H9 (cell line): Measurements from ENCODE around the gene PAX9. TPM values are rescaled to one million over a fixed set of nuclear protein-coding genes. Genes with fewer than 3 reads are reported as not detected.

Source experiments
- DNase-seq: peaks from one replicate; pipeline ENCODE4 v3.0.0-alpha.2; 2017
- H2AFZ ChIP-seq: one replicate; pipeline ENCODE4 v1.6.1; 2013; ENCODE audit warnings: mild to moderate bottlenecking, low read length, control low read depth, moderate library complexity
- H2AK5ac ChIP-seq: 2 replicates; pipeline ENCODE4 v1.6.1; 2013; ENCODE audit warnings: low read length, control low read depth, mixed read lengths; ENCODE audit not compliant: insufficient read length
- H2BK120ac ChIP-seq: one replicate; pipeline ENCODE4 v1.6.1; 2013; ENCODE audit warnings: low read depth, mild to moderate bottlenecking, low read length, control low read depth, inconsistent platforms; ENCODE audit not compliant: poor library complexity, severe bottlenecking
- H2BK12ac ChIP-seq: 2 replicates; pipeline ENCODE4 v1.6.1; 2013; ENCODE audit warnings: low read length, control low read depth, mixed read lengths, low read depth; ENCODE audit not compliant: insufficient read length
- H2BK15ac ChIP-seq: 2 replicates; pipeline ENCODE4 v1.6.1; 2013; ENCODE audit warnings: low read depth, low read length, control low read depth
- H2BK20ac ChIP-seq: one replicate; pipeline ENCODE4 v1.6.1; 2013; ENCODE audit warnings: low read depth, mild to moderate bottlenecking, low read length, control low read depth, inconsistent platforms; ENCODE audit not compliant: poor library complexity, severe bottlenecking
- H2BK5ac ChIP-seq: 2 replicates; pipeline ENCODE4 v1.6.1; 2013; ENCODE audit warnings: low read length, control low read depth, mixed read lengths; ENCODE audit not compliant: insufficient read length
- H3K14ac ChIP-seq: 2 replicates; pipeline ENCODE4 v1.6.1; 2013; ENCODE audit warnings: low read length, control low read depth; ENCODE audit not compliant: insufficient read depth
- H3K18ac ChIP-seq: 2 replicates; pipeline ENCODE4 v1.6.1; 2013; ENCODE audit warnings: low read depth, mild to moderate bottlenecking, mixed read lengths, low read length, control low read depth; ENCODE audit not compliant: insufficient read length
- H3K23ac ChIP-seq: 2 replicates; pipeline ENCODE4 v1.6.1; 2013; ENCODE audit warnings: low read length, control low read depth, mixed read lengths, low read depth; ENCODE audit not compliant: insufficient read length
- H3K23me2 ChIP-seq: 2 replicates; pipeline ENCODE4 v1.6.1; 2013; ENCODE audit warnings: low read depth, mild to moderate bottlenecking, mixed read lengths, low read length, control low read depth; ENCODE audit not compliant: insufficient read length, poor library complexity, severe bottlenecking
- H3K27ac ChIP-seq: 2 replicates; pipeline ENCODE4 v1.5.1; 2013; ENCODE audit warnings: low read length, control low read depth, mixed read lengths, low read depth; ENCODE audit not compliant: insufficient read length
- H3K27me3 ChIP-seq: 2 replicates; pipeline ENCODE4 v1.6.1; 2013; ENCODE audit warnings: low read length, control low read depth, inconsistent platforms; ENCODE audit not compliant: insufficient read depth
- H3K4ac ChIP-seq: 2 replicates; pipeline ENCODE4 v1.6.1; 2013; ENCODE audit warnings: low read depth, mild to moderate bottlenecking, control low read depth, inconsistent platforms, low read length, moderate library complexity
- H3K4me1 ChIP-seq: 2 replicates; pipeline ENCODE4 v1.6.1; 2013; ENCODE audit warnings: low read length, control low read depth, inconsistent platforms; ENCODE audit not compliant: insufficient read depth
- H3K4me2 ChIP-seq: 2 replicates; pipeline ENCODE4 v1.6.1; 2013; ENCODE audit warnings: low read length, control low read depth, mixed read lengths; ENCODE audit not compliant: insufficient read length, insufficient read depth
- H3K56ac ChIP-seq: 2 replicates; pipeline ENCODE4 v1.6.1; 2013; ENCODE audit warnings: low read depth, mild to moderate bottlenecking, mixed read lengths, low read length, control low read depth; ENCODE audit not compliant: insufficient read length
- H3K79me1 ChIP-seq: 2 replicates; pipeline ENCODE4 v1.6.1; 2013; ENCODE audit warnings: low read depth, mild to moderate bottlenecking, moderate library complexity, low read length, control low read depth, inconsistent platforms; ENCODE audit not compliant: insufficient read depth, poor library complexity, severe bottlenecking
- H3K79me2 ChIP-seq: 2 replicates; pipeline ENCODE4 v1.6.1; 2013; ENCODE audit warnings: low read length, control low read depth, inconsistent platforms; ENCODE audit not compliant: insufficient read depth
- H3K9ac ChIP-seq: 2 replicates; pipeline ENCODE4 v1.6.1; 2013; ENCODE audit warnings: low read length, control low read depth, mixed read lengths; ENCODE audit not compliant: insufficient read length; ENCODE audit errors: extremely low read depth
- H3K9me3 ChIP-seq: one replicate; pipeline ENCODE4 v1.6.1; 2013; ENCODE audit warnings: low read depth, low read length, inconsistent platforms; ENCODE audit not compliant: control insufficient read depth
- H3T11ph ChIP-seq: one replicate; pipeline ENCODE4 v1.6.1; 2013; ENCODE audit warnings: mild to moderate bottlenecking, low read length, control low read depth, inconsistent platforms
- H4K20me1 ChIP-seq: one replicate; pipeline ENCODE4 v1.6.1; 2013; ENCODE audit not compliant: control insufficient read depth, insufficient read length, insufficient read depth
- H4K5ac ChIP-seq: 2 replicates; pipeline ENCODE4 v1.6.1; 2013; ENCODE audit warnings: low read depth, mild to moderate bottlenecking, mixed read lengths, low read length, control low read depth; ENCODE audit not compliant: insufficient read length
- H4K8ac ChIP-seq: replicated peaks from 2 replicates; pipeline ENCODE4 v1.6.1; 2013; ENCODE audit warnings: low read length, control low read depth, mixed read lengths, low read depth; ENCODE audit not compliant: insufficient read length
- H4K91ac ChIP-seq: 2 replicates; pipeline ENCODE4 v1.6.1; 2013; ENCODE audit warnings: low read depth, mild to moderate bottlenecking, moderate library complexity, mixed read lengths, low read length, control low read depth; ENCODE audit not compliant: insufficient read length
- H3K27ac Mint-ChIP-seq, 3 experiments: 2 replicates in 2 of 3; 3 replicates in 1 of 3; pipeline ENCODE4 v1.8.0; 2020 to 2021; ENCODE audit warnings: mixed read lengths in 3 of 3, mild to moderate bottlenecking in 1 of 3, moderate library complexity in 1 of 3
- H3K27me3 Mint-ChIP-seq: 2 replicates; pipeline ENCODE4 v1.8.0; 2021; ENCODE audit warnings: low read depth, mild to moderate bottlenecking, moderate library complexity, mixed read lengths
- H3K36me3 Mint-ChIP-seq, 3 experiments: 2 replicates in 2 of 3; 3 replicates in 1 of 3; pipeline ENCODE4 v1.8.0; 2020 to 2021; ENCODE audit warnings: low read depth in 3 of 3, mixed read lengths in 3 of 3; ENCODE audit not compliant: insufficient read depth in 1 of 3
- H3K4me1 Mint-ChIP-seq, 2 experiments: 2 replicates each; pipeline ENCODE4 v1.8.0; 2020; ENCODE audit warnings: mixed read lengths in 2 of 2
- H3K4me3 Mint-ChIP-seq, 2 experiments: 2 replicates in 1 of 2; 3 replicates in 1 of 2; pipeline ENCODE4 v1.8.0; 2020 to 2021; ENCODE audit warnings: mild to moderate bottlenecking in 2 of 2, mixed read lengths in 2 of 2, moderate library complexity in 1 of 2
- H3K9me3 Mint-ChIP-seq, 2 experiments: 2 replicates in 1 of 2; 3 replicates in 1 of 2; pipeline ENCODE4 v1.8.0; 2020; ENCODE audit warnings: mild to moderate bottlenecking in 2 of 2, mixed read lengths in 2 of 2, moderate library complexity in 1 of 2
- CTCF ChIP-seq: fragments of 200-600 bp; sonication (generic); conservative IDR thresholded peaks from 3 replicates; pipeline ENCODE4 v1.8.0; 2021; ENCODE audit warnings: antibody characterized with exemption, mild to moderate bottlenecking
- total RNA-seq: library from RNA; stranded (reverse); gene quantifications from 2 replicates; pipeline ENCODE4 v1.2.1, GENCODE V29; 2021

The PAX9 gene
- total RNA-seq, 1 experiment from 2014 or later = not detected

- Histone ChIP-seq H4K91ac (no peak overlapping the region), H3K79me1 (no peaks in the 10 kb centered on the region), H4K5ac (no peak overlapping the region), H3K56ac (no peak overlapping the region), H2AK5ac (no peak overlapping the region), H2BK120ac (no peak overlapping the region), H2AFZ (no peak overlapping the region), H3K4me1 (no peaks in the 10 kb centered on the region), H2BK15ac (no peak overlapping the region), H2BK20ac (no peak overlapping the region), H3K9ac (no peak overlapping the region), H2BK12ac (no peak overlapping the region), H3K27ac (no peak overlapping the region), H3K4me2 (no peak overlapping the region), H4K8ac (no peak overlapping the region), H4K20me1 (no peaks in the 10 kb centered on the region), H3K27me3 (peaks cover 93% of the 10 kb centered on the region), H3K14ac (no peak overlapping the region), H3K79me2 (no peaks in the 10 kb centered on the region), H3K18ac (no peak overlapping the region), H3K23ac (no peak overlapping the region), H3K23me2 (peaks cover 8% of the 10 kb centered on the region), H2BK5ac (no peak overlapping the region), H3T11ph (no peak overlapping the region), H3K9me3 (no peaks in the 10 kb centered on the region), H3K4ac (no peak overlapping the region)
- no peak for TF ChIP-seq CTCF
- no peak overlapping the region for H3K4me3 Mint-ChIP-seq
- H3K27ac Mint-ChIP-seq = no peak overlapping the region
- H3K4me1 Mint-ChIP-seq = peaks cover 8 to 36% of the 10 kb centered on the region in 2 experiments
- H3K36me3 Mint-ChIP-seq = no peaks in the 10 kb centered on the region; a peak in 1 of 7 replicates
- peaks cover 0 to 10% of the 10 kb centered on the region in 2 experiments; a peak in 1 of 5 replicates for H3K9me3 Mint-ChIP-seq
- DNase-seq = no peak
- H3K27me3 Mint-ChIP-seq = peaks cover 100% of the 10 kb centered on the region
Measured at GRCh38 chr14:36652542-36653201, 9.0 kb upstream of the PAX9 start.
